GDM1 (cell line): ENCODE results near the gene PLA2G12B.
"Not testable (repeated sequence)": the region's sequence is repeated elsewhere in the genome, so short reads cannot be mapped to it uniquely, and the experiment has no call there.

ENCODE experiments used
- DNase-seq: peaks from one replicate; lab custom pipeline; 2025; lab: John Stamatoyannopoulos, UW

PLA2G12B gene

DNA sequence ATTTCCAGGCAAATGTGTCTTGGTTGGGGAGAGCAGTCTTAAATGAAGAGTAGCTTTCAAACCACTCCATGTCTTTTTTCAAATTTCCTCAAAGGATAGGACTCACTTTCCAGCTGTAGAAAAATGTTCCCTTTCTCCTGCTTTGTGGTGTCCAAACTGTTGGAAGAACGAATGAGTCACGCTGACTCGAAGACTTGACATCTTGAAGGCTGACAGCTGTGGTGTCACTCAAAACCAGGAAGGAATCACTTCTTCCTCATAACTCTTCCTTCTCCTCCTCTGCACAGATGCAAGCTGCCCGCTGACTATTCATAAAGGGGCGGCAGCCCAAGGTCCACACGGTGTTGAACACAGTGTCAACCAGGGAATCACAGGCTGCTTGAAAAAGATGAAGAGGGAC, 19.2 kb downstream of the PLA2G12B start:
- DNase-seq = no peak

DNA sequence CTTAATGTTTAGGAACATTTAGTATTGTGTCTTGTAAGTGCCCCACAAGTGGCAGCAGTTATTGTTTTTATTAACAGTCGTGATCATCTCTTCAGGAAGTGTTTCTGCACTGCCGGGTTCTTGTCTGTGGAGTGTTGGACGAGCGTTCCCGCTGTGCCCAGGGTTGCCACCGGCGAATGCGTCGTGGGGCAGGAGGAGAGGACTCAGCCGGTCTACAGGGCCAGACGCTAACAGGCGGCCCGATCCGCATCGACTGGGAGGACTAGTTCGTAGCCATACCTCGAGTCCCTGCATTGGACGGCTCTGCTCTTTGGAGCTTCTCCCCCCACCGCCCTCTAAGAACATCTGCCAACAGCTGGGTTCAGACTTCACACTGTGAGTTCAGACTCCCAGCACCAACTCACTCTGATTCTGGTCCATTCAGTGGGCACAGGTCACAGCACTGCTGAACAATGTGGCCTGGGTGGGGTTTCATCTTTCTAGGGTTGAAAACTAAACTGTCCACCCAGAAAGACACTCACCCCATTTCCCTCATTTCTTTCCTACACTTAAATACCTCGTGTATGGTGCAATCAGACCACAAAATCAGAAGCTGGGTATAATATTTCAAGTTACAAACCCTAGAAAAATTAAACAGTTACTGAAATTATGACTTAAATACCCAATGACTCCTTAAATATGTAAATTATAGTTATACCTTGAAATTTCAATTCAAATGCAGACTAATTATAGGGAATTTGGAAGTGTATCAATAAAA, 22.2 kb downstream of the PLA2G12B start:
- no peak for DNase-seq

DNA sequence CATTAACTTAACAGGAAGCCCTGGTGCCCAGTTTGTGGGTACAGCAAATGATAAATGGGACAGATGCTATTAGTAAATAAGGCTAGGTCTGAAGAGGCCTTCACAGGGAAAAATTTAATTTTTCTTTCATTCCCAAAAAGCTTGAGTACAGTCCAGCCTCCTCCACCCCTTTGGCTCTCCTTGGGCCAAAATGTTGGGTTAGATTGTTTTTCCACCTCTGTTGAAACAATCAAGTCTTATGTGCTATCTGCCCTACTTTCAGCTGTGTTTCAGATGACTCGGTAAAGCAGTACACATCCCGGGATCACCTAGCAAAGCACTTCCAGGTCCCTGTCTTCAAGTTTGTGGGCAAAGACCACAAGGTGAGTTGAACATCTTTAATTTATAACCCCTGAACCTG, 24.3 kb downstream of the PLA2G12B start:
- no peak for DNase-seq

DNA sequence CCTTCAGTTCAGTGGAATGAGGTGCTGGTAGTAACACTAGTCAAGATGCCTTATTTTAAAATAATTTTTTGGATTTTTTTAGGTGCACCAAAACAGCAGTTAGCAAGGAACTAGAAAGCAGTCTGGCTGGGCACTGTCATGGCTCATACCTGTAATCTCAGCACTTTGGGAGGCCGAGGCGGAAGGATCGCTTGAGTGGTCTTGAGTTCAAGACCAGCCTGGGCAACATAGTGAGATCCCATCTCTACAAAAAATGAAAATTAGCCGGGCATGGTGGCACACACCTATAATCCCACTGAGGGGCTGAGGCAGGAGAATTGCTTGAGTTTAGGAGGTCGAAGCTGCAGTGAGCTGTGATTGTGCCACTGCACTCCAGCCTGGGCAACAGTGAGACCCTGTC, 25.8 kb downstream of the PLA2G12B start:
- DNase-seq = no peak

DNA sequence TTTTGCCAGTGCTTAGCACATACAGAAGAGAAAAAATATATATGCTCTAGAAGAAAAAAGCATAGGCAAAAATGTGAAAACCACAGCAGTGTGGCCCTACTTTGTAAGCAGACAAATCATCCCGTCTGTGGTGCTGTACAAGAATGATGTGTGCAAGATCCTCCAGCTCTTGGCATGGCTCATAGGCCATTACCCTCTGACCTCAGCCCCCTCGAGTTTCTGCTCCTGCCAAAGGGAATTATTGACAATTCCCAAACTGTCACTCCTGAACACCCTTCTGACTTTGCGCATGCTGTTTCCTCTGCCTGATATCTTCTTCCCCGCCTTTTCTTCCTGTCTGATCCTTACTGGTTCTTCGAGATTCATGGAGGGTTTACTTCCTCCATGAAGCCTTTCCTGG, 27.1 kb downstream of the PLA2G12B start:
- no peak for DNase-seq

DNA sequence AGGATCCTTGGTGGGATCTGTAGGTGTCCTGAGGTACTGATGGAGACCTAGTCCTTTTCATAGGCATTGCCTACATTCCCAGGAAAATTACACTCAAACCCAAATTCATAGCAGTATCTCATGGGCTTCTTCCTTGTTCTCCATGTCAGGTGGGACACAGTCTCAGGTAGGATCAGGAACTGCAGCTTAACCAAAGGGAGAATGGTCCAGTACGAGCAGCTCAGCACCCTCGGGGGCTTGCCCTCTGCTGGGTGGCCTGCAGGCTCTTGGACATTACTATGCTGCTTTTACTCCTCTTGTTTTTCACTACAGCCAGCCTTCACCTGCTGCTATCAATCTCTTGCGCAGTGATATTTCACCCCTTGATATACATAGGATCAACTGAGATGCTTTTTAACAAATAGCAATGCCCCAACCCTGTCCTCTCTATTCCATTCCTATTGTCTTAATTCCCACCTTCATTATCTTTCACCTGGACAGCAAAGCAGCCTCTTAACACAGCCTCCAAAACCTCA, 28.6 kb downstream of the PLA2G12B start:
- no peak for DNase-seq

DNA sequence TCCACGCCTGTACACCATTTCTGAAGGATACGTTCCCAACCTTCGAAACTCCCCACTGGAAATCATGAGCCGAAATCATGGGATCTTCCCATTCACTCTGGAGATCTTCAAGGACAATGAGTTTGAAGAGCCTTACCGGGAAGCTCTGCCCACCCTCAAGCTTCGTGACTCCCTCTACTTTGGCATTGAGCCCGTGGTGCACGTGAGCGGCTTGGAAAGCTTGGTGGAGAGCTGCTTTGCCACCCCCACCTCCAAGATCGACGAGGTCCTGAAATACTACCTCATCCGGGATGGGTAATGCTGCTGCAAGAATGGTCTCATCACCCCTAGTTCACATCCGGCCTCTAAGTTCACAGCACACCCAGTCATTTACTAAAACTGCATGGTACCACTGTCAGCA, 30.3 kb downstream of the PLA2G12B start:
- no peak for DNase-seq

DNA sequence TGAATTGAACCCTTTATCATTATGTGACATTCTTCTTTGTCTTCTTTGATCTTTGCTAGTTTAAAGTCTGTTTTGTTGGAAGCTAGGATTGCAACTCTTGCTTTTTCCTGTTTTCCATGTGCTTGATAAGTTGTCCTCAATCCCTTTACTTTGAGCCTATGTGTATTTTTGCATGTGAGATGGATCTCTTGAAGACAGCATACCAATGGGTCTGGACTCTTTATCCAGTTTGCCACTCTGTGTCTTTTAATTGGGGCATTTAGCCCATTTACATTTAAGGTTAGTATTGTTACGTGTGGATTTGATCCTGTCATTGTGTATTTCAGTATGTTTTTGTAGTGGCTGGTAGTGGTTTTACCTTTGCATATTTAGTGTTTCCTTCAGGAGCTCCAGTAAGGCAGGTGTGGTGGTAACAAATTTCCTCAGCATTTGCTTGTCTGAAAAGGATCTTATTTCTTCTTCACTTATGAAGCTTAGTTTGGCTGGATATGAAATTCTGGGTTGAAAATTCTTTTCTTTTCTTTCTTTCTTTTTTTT, 33.4 kb downstream of the PLA2G12B start:
- DNase-seq = not testable (repeated sequence)

DNA sequence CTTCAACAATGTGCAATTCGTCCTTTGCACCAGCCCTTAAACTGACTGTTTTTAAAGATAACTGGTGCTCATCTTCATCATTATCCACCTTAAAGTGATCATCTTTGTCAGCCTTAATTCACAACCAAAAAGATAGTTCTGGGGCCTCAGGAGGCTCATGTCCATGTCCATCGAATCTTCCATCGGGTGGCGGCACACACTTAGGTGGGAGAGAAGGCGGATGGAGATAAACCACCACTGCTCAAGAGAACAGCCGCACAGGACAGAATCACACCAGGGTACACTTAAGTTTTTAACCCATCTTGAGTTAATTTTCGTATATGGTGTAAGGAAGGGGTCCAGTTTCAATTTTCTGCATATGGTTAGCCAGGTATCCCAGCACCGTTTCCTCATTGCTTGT, 36.3 kb downstream of the PLA2G12B start:
- DNase-seq = no peak

DNA sequence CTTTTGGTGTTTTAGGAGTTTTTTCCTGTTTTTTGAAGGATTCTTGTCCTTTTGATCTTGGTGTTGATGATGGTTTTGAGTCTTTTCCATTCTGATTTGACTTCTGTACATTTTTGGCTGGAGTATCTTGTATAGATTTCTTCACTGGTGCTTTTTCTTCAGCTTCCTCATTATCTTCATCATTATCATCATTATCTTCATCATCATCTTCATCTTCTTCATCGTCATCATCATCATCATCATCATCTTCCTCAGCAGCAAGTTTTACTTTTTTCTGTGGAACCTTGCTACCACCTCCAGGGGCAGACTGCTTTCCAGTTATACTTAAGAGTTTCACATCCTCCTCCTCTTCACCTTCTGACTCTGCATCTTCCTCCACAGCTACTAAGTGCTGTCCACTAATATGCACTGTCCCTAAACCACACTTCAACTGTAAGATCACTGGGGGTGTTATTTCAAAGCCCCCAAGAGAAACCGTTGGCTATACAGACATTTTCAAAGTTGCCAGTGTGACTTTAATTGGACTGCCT, 36.7 kb downstream of the PLA2G12B start:
- DNase-seq = not testable (repeated sequence)

DNA sequence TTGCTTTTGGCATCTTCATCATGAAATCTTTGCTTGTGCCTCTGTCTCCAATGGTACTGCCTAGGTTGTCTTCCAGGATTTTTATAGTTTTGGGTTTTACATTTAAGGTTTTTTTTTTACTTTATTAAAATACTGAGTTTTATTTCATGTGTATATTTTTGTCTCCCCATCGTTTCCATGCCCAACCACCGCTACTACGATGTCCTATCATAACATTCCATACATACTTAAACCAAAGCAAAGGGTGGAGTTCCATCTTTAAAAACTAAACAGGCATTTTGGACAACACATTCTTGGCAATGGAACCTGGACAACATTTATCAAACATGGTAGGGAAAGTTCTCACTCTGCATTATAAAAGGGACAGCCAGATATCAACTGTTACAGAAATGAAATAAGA, 37.4 kb downstream of the PLA2G12B start:
- not testable (repeated sequence) for DNase-seq

DNA sequence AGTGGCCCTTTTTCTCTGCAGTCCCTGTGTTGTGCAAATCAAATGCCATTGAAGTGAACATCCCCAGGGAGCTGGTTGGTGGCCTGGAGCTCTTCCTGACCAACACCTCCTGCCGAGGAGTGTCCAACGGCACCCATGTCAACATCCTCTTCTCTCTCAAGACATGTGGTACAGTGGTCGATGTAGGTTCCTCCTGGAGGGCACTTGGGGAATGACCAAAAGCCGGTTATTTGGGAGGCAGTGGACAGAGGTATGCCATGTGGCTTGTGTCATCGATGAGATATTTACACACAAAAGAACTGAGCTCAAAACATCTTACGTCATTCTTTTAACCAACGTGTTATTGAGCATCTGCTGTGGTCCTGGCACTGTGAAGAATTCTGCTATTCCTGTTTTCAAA, 41.3 kb downstream of the PLA2G12B start:
- DNase-seq = no peak

DNA sequence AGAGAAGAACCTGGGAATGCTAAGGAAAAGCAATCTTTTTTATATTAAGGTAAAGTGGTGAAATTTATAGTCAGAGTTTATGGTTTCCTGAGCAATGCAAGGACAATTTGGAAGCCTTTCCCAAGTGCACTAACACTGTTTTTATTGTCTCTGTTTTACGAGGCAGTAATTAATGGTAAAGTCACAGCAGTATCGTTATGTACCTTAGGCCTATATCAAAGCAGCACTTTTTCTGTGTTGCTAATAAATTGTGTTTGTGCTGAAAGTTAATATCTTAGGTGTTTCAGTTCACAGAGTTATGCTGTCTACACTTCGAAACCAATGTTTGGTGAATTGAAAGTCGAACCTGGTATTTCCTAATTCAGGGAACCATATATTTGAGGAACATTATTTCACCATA, 41.9 kb downstream of the PLA2G12B start:
- no peak for DNase-seq

DNA sequence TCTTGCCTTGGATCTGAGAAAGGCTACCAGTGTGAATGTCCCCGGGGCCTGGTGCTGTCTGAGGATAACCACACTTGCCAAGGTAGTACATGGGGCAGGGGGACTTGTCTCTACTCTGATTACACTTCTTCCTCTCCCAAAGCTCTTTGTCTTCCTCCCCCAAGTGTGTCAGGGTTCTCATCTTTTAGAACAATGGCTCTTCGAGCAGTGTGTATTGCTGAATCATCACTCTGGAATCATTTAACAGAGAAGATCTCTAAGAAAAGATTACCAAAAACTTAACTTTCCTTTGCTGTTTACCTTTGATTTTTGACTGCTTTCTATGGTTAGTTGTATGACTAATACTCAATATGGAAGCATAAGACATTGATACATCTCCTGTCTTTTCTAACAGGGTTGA, 42.8 kb downstream of the PLA2G12B start:
- no peak for DNase-seq

DNA sequence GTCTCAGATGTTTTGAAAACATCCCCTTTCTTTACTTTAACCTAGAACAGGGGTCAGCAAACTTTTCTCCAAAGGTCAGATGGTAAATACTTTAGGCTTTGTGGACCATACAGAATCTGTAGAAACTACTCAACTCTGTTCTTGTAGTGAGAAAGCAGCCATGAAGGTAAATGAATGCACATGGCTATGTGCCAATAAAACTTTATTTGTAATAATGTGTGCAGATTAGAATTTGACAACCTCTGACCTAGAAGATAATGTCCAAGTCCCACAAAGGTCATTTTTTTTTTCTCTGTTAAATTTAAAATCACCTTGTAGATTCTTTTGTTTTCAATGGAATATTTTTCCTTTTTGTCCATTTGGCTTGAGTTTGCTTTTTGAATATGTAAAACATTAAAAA, 43.9 kb downstream of the PLA2G12B start:
- no peak for DNase-seq

DNA sequence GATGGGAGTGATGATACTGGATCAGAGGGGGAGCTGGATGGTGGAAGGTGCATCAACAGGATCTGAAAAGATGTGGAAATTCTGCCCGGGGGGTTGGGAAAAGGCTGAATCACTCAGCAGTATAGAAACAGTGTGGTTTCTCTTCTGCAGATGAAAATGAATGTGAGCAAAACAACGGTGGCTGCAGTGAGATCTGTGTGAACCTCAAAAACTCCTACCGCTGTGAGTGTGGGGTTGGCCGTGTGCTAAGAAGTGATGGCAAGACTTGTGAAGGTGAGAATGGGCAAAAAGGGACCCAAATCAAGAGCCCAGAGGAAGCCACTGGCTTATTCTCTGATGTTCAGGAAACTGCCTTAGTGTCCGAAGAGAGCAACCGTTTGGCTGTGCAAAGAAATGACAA, 48.2 kb downstream of the PLA2G12B start:
- no peak for DNase-seq

DNA sequence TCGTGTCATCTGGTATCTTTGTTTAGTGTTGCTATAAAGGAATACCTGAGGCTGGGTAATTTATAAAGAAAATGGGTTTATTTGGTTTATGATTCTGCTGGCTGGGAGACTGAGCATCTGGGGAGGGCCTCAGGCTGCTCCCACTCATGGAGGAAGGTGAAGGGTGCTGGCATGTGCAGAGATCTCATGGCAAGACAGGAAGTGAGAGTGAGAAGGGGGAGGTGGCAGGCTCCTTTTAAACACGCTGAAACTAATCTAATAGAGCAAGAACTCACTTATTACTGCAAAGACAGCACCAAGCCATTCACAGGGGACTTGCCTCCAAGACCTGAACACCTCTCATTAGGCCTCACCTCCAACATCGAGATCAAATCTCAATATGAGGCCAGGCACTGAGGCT, 49.8 kb downstream of the PLA2G12B start:
- DNase-seq = no peak

DNA sequence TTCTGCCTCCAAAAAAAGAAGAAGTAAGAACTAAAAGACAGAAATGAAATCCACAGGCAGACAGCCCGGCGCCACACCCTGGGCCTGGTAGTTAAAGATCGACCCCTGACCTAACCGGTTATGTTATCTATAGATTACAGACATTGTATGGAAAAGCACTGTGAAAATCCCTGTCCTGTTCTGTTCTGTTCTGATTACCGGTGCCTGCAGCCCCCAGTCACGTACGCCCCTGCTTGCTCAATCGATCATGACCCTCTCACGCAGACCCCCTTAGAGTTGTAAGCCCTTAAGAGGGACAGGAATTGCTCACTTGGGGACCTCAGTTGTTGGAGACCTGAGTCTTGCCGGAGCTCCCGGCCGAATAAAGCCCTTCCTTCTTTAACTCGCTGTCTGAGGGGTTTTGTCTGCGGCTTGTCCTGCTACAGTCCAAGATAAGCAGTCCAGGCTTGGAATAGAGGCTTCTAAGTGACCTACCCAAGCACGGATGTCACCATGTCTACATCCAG, 50.6 kb downstream of the PLA2G12B start:
- not testable (repeated sequence) for DNase-seq

DNA sequence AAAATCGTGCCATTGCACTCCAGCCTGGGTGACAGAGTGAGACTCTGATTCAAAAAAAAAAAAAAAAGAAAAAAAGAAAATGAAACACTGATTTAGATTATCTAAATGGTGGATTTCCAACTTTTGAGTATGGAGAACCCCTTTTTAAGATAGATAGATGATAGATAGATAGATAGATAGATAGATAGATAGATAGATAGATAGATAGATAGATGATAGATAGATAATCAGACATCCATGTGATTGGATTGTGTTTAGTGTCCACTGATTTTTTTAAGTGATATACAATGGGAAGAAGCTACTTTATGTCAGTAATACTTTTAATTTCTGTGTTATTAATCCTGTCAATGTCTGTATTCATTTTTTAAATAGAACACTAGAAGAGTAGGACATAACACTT, 55.1 kb downstream of the PLA2G12B start:
- no peak for DNase-seq

DNA sequence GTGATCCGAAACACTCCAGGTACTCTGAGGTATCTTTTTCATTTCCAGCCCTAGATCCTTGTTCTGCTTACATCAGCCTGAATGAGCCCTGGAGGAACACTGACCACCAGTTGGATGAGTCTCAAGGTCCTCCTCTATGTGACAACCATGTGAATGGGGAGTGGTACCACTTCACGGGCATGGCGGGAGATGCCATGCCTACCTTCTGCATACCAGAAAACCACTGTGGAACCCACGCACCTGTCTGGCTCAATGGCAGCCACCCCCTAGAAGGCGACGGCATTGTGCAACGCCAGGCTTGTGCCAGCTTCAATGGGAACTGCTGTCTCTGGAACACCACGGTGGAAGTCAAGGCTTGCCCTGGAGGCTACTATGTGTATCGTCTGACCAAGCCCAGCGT, 56.0 kb downstream of the PLA2G12B start:
- DNase-seq = no peak

DNA sequence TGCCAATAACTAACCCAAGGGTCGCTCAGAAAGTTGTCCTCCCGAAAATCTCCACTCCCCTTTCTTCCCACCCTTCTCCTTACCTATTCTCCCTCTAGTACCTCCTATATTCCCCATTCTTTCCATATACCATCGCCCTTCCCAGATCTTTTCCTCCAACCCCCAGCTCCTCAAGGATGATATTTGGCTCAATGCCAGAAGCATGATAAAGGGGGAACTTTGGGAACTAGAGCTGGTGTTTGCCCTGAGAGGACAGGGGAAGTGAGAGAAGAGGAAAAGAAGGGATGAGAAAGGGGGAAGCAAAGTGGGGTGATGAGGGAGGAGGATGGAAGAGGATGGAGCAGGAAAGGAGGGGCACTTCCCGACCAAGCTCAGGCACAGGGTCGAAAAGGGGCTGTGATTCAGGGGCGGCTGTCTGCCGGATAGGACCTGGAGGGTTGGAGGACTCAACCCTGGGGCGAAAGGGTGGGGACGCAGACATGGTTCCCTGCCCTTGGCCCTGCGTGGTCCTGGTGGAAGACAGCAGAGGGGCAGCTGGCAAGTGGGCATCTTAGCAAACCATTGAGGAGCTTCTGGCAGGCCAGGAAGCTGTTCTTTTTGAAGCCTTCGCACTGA, 59.3 kb downstream of the PLA2G12B start:
- DNase-seq = no peak

DNA sequence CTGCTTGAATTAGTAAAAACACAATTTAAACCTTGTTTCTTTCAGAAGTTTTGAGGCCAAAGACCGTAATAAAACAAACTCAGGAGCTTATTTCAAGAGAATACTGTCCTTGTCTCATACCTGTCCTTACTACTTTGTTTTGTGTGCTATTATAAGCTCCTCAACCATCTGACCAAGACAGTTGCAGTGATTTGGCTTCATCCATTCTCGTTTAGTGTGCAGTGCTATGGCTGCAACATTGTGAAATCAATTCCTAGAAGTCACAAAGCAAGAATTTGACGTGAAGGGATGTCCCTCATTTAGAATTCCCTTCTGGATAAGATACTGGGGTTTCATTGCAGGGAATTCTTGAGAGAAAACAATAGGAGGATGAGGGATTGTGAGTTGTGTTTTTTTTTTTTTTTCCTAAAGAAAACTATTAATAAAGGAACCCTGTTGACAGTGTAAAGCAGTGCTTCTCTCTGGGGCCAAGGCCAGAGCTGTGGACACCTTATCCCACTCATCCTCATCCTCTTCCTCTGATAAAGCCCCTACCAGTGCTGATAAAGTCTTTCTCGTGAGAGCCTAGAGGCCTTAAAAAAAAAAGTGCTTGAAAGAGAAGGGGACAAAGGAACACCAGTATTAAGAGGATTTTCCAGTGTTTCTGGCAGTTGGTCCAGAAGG, 61.3 kb downstream of the PLA2G12B start, which contains the start of gene OIT3:
Gene OIT3 (plus strand): TSS at position 604 of the 663 bp plus-strand sequence. CDS start 60 bp downstream, outside the sequence.
- DNase-seq = no peak
